Activated T-cell treated with anti-CD3 and anti-CD28 coated beads, Interleukin-2, amount 50 U/mL, for 4 hours (primary cell): ENCODE measurements around the gene REPS2. TPM values are rescaled to one million over a fixed set of nuclear protein-coding genes. Genes with fewer than 3 reads are reported as not detected.

ENCODE experiments used
- ATAC-seq, 2 donors: fragments of 200-7000 bp; cut with Tn5 transposase; one replicate each; pipeline ENCODE4 v1.10.0; 2021
- DNase-seq: peaks from one replicate; pipeline ENCODE4 v3.0.0-alpha.2; 2020
- H3K27me3 Mint-ChIP-seq: one replicate; pipeline ENCODE4 v1.8.0; 2021; ENCODE audit warnings: low read depth, mixed read lengths
- H3K36me3 Mint-ChIP-seq: one replicate; pipeline ENCODE4 v1.8.0; 2022; ENCODE audit warnings: mixed read lengths; ENCODE audit not compliant: insufficient read depth
- H3K4me1 Mint-ChIP-seq: one replicate; pipeline ENCODE4 v1.8.0; 2021; ENCODE audit warnings: low read depth, mixed read lengths
- H3K4me3 Mint-ChIP-seq: one replicate; pipeline ENCODE4 v1.8.0; 2021; ENCODE audit warnings: mild to moderate bottlenecking, moderate library complexity, mixed read lengths
- H3K9me3 Mint-ChIP-seq: one replicate; pipeline ENCODE4 v1.8.0; 2021; ENCODE audit warnings: mixed read lengths
- total RNA-seq, 3 donors: library from RNA; stranded (reverse); gene quantifications; one replicate each; pipeline ENCODE4 v1.2.1, GENCODE V29; 2021

REPS2 gene
- total RNA-seq, 3 donors from 2014 or later, result 0.03 to 0.05 TPM; not detected in 1

DNA sequence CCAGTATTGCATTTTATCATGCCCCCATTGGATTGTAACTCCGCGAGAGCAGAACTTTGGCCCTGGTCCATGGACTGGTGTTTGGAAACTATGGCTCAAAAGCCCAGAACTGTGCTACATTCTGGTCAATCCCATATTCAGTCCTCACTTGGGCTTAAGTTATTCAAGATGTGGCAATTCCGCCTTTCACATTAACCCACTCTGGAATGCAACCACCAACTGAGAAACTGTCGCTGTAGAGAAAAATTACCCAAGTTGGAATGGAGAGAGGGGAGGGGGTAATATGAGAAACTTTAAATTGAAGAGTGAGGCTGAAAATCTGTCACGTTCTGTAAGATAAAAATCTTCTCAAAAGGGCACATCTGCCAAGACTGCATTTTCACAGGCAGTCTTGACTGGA lies 239.0 kb downstream of the REPS2 start:
- no peaks in the 10 kb centered on the region for H3K36me3 Mint-ChIP-seq
- no peaks in the 10 kb centered on the region for H3K9me3 Mint-ChIP-seq
- ATAC-seq, result no peak
- no peak for DNase-seq
- H3K4me3 Mint-ChIP-seq, result no peak overlapping the region
- H3K27me3 Mint-ChIP-seq, result peaks cover 5% of the 10 kb centered on the region
- H3K4me1 Mint-ChIP-seq, result no peaks in the 10 kb centered on the region

DNA sequence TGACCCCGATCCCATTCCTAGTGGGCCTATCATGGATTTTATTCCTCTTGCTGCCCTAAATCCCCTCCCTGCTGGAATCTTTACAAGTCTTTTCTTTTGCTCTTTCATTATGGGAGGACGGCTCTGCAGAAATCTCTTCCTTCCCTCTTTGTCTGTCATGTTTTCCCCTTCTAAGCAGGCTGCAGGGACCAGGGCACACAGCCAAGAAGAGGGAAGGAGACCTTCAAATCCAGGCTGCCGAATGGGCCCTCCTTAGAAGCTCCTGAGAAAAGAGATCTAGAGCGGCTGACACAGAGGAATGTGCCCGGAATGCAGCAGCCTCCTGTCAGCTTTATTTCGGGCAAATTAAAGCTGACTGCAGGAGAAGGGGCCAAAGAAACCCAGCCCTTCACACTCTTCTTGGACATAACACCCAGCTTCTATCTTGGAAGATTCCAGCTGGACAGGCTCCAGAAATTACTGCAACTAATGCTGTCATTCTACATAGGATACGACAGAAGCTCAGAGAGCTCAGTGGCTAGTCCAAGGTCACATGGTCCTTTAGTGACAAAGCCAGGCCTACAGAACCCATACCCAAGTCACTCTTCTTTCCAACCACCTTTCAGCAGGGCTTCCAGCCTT lies 240.8 kb downstream of the REPS2 start:
- DNase-seq, result no peak
- no peak overlapping the region for H3K4me3 Mint-ChIP-seq
- no peaks in the 10 kb centered on the region for H3K4me1 Mint-ChIP-seq
- no peaks in the 10 kb centered on the region for H3K9me3 Mint-ChIP-seq
- ATAC-seq, result no peak
- no peaks in the 10 kb centered on the region for H3K36me3 Mint-ChIP-seq
- H3K27me3 Mint-ChIP-seq, result peaks cover 3% of the 10 kb centered on the region

DNA sequence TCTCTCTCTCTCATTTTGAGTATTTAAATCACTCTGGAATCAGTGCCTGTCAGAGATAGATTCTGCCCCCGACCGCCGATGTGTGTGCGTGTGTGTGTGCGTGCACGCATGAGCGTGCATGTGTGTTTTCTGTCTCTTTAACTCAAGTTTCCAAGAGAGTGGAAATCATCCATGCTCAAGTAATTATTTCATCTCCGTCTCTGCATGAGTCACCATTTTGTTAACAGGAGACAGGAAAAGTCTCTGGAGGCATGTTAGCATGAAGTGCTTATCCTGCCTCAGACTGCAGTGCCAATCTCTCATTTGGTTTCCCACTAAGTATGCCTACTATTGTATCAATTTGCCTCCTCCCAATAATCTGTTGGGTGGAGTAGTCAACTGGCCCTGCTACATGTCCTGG lies 245.6 kb downstream of the REPS2 start:
- Mint-ChIP-seq H3K9me3 (no peaks in the 10 kb centered on the region), H3K4me1 (no peaks in the 10 kb centered on the region), H3K4me3 (no peak overlapping the region), H3K36me3 (no peaks in the 10 kb centered on the region), H3K27me3 (peaks cover 3% of the 10 kb centered on the region)
- DNase-seq (no peak), ATAC-seq (no peak)

Other genes starting within 250 kb of the REPS2 start
- 1 to 10 TPM; 1.2 to 2.6 (median 1.5) TPM for gene CTPS2, start 234.0 kb upstream of the REPS2 start, total RNA-seq
- 10 to 100 TPM; 16.7 to 28.6 (median 19.3) TPM for gene SYAP1, start 227.0 kb upstream of the REPS2 start, total RNA-seq
- 10 to 100 TPM; 30.6 to 46.1 (median 31.3) TPM for gene TXLNG, start 160.2 kb upstream of the REPS2 start, total RNA-seq
- gene RBBP7, start 76.3 kb upstream of the REPS2 start, total RNA-seq, result 100 to 1,000 TPM in 2 of 3 donors, 10 to 100 TPM in 1; 94.4 to 119 (median 115) TPM